H1 (cell line): ENCODE data around the gene HMGCLL1.

ENCODE experiments used
- ASH2L ChIP-seq: fragments of 200-600, 300-600 bp; sonication (generic); IDR thresholded peaks from one replicate; pipeline ENCODE4 v1.7.1; 2017; ENCODE audit warnings: low read length
- EZH2 ChIP-seq: fragments of 200-600 bp; sonication (generic); IDR thresholded peaks from 2 replicates; pipeline ENCODE4 v1.7.1; 2012; ENCODE audit warnings: low read depth, mild to moderate bottlenecking, moderate library complexity, low read length, inconsistent platforms; ENCODE audit not compliant: severe bottlenecking
- JUND ChIP-seq: IDR thresholded peaks from 2 replicates; pipeline ENCODE4 v1.6.1; 2011; ENCODE audit warnings: mild to moderate bottlenecking, improper control_type of control experiment, low read length
- POLR2A ChIP-seq, 2 experiments: IDR thresholded peaks; 1 replicate in 1 of 2; 2 replicates in 1 of 2; pipeline ENCODE4 v1.6.1; 2011; ENCODE audit warnings: low read depth in 2 of 2, low read length in 2 of 2, mild to moderate bottlenecking in 2 of 2; ENCODE audit errors: control extremely low read depth in 1 of 2
- POLR2AphosphoS5 ChIP-seq: IDR thresholded peaks from 2 replicates; pipeline ENCODE4 v1.6.1; 2011; ENCODE audit warnings: low read depth, low read length
- TF ChIP-seq, protein P1 (sequence below), 3 experiments: IDR thresholded peaks; 1 replicate in 2 of 3; 2 replicates in 1 of 3; pipeline versions ENCODE4 v1.5.1 to v1.6.1; 2011; ENCODE audit warnings: low read length in 3 of 3, mild to moderate bottlenecking in 3 of 3, inconsistent platforms in 2 of 3, low read depth in 1 of 3, moderate library complexity in 1 of 3; ENCODE audit not compliant: insufficient read depth in 1 of 3; ENCODE audit errors: control extremely low read depth in 1 of 3

DNA sequence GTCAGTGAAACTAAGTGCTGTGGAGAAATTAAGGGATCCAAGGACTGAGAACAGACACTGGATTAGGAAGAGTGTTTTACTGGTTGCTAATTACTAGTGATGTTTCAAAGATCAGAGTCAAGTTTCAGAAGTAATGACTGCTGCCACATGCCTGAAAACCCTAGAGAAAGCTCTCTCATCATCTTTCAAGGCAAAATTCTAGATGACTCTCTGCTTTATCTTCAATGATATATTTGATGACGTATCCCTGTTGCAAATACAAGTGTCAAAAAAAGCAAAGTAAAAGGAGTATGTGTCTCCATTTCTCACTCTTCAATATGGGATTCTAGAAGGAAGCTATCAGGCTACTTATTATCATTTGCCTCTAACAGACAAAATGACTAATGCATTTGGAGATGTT, 38.0 kb downstream of the HMGCLL1 start:
- TF ChIP-seq, protein P1, sequence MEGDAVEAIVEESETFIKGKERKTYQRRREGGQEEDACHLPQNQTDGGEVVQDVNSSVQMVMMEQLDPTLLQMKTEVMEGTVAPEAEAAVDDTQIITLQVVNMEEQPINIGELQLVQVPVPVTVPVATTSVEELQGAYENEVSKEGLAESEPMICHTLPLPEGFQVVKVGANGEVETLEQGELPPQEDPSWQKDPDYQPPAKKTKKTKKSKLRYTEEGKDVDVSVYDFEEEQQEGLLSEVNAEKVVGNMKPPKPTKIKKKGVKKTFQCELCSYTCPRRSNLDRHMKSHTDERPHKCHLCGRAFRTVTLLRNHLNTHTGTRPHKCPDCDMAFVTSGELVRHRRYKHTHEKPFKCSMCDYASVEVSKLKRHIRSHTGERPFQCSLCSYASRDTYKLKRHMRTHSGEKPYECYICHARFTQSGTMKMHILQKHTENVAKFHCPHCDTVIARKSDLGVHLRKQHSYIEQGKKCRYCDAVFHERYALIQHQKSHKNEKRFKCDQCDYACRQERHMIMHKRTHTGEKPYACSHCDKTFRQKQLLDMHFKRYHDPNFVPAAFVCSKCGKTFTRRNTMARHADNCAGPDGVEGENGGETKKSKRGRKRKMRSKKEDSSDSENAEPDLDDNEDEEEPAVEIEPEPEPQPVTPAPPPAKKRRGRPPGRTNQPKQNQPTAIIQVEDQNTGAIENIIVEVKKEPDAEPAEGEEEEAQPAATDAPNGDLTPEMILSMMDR (IDR thresholded peaks at IDR 0.05; ENCODE audit: control extremely low read depth in 1 of 3, insufficient read depth in 1 of 3, low read depth in 1 of 3, low read length in 3 of 3), result no peak
- TF ChIP-seq ASH2L (no peak), POLR2AphosphoS5 (no peak), EZH2 (no peak), JUND (no peak), POLR2A (IDR thresholded peaks at IDR 0.05; ENCODE audit: control extremely low read depth in 1 of 2, low read depth in 2 of 2, low read length in 2 of 2) (no peak)
